SH-SY5Y (cell line): ENCODE data around the gene FBLN2.

Source experiments
- GATA2 ChIP-seq: IDR thresholded peaks from 2 replicates; pipeline ENCODE4 v1.6.1; 2011; ENCODE audit warnings: mild to moderate bottlenecking, low read depth, low read length
- GATA3 ChIP-seq: IDR thresholded peaks from 2 replicates; pipeline ENCODE4 v1.6.1; 2011; ENCODE audit warnings: low read depth, mild to moderate bottlenecking, low read length, moderate library complexity

DNA sequence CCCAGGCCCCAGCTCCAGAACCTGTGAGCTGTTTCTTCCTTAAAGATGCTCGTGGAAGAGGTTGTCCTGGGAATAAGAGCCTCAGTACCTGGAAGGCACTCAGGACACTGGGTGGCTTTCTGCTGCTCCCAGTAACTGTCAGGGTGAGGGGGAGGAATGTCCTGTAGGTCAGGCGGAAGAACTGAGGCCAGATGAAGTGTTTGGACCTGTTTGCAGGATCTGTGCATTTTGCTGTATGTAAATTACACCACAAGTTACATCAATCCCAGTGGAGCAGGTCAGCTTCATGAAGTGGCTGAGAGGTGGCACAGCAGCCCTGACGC, 41.7 kb upstream of the FBLN2 start:
- no peak for TF ChIP-seq GATA3
- no peak for TF ChIP-seq GATA2
